UCSD-AML1 (cell line): ENCODE results near the gene INTS2.
"Not testable (repeated sequence)": the region's sequence is repeated elsewhere in the genome, so short reads cannot be mapped to it uniquely, and the experiment has no call there.

Experiments used
- DNase-seq: peaks from one replicate; lab custom pipeline; 2025; ENCODE audit not compliant: unreplicated experiment; lab: John Stamatoyannopoulos, UW

INTS2 gene, protein sequence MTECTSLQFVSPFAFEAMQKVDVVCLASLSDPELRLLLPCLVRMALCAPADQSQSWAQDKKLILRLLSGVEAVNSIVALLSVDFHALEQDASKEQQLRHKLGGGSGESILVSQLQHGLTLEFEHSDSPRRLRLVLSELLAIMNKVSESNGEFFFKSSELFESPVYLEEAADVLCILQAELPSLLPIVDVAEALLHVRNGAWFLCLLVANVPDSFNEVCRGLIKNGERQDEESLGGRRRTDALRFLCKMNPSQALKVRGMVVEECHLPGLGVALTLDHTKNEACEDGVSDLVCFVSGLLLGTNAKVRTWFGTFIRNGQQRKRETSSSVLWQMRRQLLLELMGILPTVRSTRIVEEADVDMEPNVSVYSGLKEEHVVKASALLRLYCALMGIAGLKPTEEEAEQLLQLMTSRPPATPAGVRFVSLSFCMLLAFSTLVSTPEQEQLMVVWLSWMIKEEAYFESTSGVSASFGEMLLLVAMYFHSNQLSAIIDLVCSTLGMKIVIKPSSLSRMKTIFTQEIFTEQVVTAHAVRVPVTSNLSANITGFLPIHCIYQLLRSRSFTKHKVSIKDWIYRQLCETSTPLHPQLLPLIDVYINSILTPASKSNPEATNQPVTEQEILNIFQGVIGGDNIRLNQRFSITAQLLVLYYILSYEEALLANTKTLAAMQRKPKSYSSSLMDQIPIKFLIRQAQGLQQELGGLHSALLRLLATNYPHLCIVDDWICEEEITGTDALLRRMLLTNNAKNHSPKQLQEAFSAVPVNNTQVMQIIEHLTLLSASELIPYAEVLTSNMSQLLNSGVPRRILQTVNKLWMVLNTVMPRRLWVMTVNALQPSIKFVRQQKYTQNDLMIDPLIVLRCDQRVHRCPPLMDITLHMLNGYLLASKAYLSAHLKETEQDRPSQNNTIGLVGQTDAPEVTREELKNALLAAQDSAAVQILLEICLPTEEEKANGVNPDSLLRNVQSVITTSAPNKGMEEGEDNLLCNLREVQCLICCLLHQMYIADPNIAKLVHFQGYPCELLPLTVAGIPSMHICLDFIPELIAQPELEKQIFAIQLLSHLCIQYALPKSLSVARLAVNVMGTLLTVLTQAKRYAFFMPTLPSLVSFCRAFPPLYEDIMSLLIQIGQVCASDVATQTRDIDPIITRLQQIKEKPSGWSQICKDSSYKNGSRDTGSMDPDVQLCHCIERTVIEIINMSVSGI

DNA sequence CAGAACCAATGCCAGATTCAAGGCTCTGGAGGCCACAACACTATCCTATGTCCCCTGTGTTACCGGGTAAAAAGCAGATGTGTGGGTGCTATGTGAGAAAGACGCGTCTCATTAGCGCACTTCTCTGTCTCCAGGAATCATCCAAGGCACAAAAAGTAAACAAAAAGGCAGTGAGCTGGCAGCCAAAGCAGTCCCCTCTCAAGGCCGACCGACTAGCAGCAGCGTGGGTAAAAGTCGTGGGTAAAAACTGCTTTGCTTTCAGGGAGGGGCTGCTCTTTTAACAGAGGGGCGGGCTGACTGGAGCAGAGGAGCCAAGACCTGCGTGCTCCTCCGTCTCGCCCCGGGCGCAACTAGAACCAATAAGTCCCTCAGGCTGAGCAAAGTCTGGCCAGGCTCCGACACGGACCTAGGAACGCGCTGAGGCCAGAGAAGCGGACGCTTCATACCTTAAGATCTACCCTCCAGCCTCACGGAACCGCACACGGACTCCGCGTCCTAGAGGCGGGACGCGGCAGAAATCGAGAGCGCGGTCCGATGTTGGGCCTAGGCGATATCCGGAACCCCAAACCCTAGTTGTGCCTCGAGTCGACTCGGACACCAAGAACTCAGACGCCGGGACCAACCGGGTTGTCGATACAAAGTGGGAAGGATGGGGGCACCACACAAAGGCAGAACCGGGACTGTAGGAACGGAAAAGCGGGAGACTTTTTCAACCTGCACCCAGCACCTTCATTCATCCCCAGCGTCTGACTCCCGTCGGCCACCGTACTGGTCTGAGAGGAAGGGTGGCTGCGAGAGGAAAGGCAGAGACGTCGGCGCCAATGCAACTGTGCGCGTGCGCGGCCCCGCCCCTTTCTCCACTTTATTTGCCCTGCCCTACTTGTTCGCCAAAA lies at the start of gene INTS2:
INTS2 (minus strand) TSS at position 775 of the 893 bp plus-strand sequence. CDS start 1,338 bp downstream, outside the sequence.
- peak; percentile 92 for DNase-seq

DNA sequence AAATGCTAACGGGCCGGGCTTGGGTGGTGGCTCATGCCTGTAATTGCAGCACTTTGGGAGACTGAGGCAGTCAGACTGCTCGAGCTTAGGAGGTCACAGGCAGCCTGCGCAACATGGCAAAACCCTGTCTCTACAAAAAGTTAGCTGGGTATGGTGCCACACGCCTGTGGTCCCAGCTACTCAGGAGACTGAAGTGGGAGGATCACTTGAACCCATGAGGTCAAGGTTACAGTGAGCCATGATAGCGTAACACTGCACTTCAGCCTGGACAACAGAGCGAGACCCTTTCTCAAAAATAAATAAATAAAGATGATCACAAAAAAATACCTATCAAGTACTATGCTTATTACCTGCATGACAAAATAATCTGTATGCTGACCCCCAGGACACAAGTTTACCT lies 46.3 kb upstream of the INTS2 start:
- DNase-seq = no peak

DNA sequence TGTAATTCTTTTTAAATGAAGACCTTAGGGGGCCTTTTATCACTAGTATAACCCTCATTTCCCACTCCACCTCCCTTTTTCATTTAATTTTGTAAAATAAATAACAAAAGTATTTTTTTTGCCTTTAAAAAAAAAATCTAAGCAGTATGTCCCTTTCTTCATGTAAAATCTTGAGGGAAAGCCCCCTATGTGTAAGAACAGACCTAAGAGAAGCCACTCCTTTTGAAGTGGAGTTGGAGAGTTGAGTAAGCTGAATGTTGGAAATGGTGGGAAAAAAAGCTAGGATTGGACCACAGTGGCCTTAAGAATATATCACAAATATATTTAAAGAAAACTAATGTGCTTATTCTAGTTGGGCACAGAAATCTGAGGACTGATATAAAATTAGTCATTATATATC lies 44.5 kb upstream of the INTS2 start:
- no peak for DNase-seq

DNA sequence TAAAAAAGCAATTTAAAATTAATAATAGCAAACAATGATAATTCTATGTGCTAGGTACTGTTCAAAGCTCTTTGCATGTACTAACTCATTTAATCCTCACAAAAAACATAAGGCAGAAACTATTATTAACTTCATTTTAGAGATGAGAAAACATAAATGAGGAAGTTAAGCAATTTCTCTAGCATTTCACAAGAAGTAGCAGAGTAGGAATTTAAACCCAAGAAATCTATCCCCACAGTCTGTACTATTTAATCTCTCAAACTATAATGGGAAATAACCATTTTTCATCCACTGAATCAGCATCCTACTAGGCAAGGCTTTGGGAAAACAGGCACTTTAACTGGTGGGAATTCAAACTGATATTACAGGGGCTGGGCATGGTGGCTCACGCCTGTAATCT lies 42.2 kb upstream of the INTS2 start:
- no peak for DNase-seq

DNA sequence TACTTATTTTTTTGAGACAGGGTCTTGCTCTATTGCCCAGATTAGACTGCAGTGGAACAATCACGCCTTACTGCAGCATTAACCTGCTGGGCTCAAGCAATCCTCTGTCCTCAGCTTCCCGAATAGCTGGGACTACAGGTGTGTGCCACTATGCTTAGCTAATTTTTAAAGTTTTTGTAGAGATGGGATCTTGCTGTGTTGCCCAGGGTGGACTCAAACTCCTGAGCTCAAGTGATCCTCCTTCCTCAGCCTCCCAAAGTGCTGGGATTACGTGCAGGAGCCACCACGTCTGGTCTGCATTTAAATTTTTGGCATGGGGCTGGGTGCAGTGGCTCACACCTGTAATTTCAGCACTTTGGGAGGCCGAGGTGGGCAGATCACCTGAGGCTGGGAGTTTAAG lies 41.0 kb upstream of the INTS2 start:
- DNase-seq = no peak

DNA sequence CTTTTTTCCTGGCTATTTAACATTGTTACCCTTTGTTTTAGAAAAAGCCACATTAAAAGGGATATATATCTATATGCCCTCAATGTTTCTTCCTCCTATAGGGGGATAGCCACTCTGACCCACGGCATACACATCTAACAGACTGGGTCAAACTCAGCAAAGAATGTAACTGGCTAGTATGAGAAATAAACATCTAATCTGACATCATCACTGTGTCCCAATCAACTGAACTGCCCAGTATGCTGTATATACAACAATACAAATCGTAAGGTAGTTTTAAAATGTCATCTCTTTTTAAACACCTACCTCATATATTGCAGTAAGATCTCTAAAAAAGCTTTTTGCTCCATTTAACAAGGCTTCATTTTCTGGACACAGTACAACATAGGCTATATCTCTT lies 39.9 kb upstream of the INTS2 start:
- no peak for DNase-seq

DNA sequence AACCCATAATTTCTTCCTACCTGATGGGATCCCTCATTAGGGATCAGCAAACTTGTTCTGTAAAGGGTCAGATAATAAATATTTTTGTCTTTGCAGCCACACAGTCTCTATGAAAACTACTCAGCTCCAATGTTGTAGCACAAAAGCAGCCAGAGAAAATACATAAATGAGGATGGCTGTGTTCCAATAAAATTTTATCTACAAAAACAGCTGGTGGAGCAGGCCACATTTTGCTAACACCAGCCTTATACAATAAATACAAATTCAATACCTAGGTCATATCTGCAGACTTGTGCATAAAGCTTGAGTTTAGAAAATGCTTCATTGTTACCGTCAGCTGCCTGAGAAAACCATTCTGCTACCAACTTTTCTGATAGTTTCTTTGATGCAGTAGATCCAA lies 38.4 kb upstream of the INTS2 start:
- no peak for DNase-seq

DNA sequence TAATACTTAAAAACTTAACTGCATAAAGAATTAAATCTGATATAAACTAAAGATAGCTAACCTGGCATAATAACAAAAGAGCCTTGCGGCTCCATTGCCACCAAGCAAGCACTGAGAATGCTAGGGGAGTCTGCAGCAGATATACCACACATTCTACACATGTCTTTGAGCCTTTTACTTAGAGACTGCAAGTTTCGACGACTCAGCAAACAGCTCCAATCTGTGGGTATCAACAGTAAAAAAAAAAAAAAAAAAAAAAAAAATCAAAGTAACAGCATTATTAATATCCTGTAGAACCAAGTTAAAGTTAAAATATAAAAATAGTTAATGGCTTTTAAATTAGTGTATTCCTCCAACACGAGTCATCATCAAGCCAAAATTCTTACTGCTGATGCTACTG lies 27.8 kb upstream of the INTS2 start:
- DNase-seq = no peak

DNA sequence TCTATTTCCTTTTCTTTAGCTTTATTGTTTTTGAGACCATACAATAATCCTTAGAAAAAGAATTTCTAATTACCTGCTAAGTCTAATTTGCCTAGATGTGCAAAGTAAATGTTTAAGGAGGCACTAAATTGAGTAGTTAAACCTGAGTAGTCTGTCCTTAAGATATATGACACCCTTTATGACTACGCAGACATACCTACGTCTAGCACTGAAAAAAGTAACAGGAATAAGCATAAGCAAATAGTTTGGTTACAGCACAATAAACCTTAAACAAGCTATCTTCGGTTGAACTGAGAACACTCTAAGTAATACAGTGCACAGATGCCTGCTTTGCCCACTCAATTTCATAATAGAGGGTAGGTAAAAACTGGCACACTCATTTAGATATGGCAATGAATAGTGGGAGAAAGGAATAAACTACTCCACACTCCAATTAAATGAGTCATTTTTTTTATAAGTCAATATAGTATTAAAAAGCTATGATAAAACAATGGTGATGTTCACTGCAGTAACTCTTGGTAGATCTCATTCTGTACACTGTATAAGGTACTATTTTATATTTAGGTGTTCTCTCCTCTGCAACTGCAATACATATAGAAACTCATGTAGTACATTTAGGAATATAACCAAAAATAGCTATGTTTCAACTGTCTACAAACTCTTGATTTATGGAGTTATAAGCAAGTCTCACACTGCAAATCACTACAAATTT lies 19.7 kb upstream of the INTS2 start:
- DNase-seq = no peak

DNA sequence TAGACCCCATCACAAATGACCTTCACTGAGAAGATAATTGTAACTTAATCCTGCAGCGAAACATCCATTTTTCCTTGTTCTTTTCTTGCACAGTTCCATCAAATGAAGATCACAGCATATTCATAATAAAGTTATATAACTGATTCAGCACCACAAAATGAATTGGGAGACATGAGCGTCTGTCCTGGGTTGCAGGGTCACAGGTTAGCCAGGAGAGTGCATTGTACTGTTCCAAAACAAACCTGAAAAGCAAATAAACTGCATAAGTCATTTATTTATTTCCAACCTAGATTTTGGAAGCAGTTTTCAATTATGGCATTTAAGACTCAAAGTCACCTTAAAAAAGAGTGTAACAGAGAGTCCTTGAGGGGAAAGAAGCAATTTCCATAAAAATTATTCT lies 18.6 kb upstream of the INTS2 start:
- DNase-seq = no peak

DNA sequence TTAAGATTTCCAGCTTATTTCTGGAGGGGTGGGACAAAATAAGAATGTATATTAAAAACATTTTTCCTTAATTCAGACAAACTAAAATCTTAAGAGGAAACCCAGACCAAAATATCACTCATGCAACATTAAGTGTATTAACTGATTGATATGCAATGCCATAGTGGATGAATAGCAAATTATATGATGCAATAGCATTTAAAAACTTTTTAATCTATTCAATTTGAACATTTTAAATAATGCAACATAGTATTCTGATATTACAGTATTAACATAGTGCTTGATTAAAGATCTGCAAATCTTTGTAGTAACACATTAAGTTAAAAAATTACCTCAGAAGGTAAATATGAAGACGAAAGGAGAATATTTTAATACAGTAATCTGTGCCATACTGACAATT lies 15.3 kb upstream of the INTS2 start:
- DNase-seq = no peak

DNA sequence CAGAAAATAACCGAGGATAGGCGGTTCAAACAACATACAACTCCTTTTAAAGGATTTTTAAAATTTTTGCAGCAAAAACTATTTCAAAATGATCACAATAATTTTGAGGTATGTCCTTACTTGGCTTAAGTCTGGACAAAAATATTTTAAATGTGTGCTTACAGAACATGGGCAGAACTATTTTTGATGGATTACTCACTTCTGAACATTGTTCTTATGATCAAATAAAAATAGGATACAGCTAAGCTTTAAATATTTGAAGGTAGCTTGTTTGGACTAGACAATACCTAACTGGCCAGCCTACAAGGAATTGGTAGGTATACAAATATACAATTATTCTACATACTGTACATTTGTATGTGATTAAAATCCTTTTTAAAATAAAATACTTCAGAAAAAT lies 14.3 kb upstream of the INTS2 start:
- no peak for DNase-seq

DNA sequence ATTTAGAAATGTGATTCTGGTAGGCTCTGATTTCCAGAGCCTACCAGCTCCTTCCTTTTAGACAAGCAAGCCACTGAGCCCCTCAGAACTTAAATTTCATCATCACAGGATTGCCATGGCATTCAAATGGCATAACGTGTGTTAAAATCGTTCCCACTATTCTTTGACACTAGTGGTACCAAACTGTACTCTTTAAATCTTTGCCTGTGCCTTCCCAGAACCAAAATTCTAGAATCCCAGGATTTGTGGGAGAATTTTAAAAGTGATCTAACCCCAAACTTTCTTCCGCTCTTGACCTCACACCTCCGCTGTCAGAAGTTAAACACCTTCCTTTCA lies 287 bp upstream of the INTS2 start:
- DNase-seq = no peak

DNA sequence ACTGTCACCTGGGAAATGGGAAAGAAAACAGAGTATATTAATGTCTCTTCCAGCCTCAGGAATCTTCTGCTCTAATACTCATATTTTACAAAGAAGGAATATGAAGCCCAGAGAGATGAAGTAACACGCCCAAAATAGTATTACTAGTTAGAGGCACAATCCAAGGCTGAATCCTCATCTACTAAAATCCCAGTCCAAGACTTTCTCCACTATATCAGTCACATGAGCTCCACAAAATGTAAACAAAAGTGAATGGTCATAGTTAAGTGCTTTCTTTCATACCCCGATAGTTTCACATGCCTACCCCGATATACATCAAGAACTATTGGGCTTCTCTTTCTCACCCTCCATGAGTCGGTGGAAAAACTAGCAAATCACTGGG lies 965 bp downstream of the INTS2 start:
- no peak for DNase-seq

DNA sequence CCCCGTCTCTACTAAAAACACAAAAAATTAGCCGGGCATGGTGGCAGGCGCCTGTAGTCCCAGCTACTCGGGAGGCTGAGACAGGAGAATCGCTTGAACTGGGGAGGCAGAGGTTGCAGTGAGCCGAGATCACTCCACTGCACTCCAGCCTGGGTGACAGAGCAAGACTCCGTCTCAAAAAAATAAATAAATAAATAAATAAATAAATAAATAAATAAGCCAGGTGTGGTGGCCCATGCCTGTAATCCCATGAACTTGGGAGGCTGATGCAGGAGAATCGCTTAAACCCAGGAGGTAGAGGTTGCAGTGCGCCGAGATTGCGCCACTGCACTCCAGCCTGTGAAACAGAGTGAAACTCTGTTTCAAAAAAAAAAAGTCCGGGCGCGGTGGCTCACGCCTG lies 12.6 kb downstream of the INTS2 start:
- DNase-seq = not testable (repeated sequence)

DNA sequence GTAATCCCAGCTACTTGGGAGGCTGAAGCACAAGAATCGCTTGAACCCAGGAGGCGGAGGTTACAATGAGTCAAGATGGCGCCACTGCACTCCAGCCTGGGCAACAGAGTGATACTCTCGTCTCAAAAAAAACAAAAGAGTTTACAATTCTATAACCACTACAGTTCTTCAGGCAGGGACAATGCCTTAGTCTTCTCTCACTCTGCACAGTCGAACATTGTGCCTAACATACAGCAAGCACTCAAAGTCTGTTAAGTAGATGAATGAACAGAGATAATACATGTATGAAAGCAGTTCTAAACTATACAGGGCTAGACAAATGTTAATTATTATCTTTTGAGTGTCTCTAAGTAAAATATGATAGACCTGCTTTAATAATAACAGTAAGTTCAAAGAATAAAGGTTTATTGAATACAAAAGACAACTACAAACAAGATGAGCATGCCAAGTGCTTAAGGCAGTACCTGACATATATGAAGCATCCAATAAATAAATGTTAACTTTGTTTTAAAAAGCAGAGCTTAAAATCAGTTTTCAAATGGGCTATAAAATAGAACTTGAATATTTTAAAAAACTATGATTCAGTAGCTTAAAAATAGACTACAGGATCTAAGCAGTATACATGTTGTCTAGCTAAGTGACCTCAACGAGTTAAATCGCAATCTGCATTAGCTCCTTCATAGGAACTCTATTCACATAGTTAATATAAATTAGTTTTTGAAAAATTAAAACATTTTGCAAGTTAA lies 19.3 kb downstream of the INTS2 start:
- no peak for DNase-seq

DNA sequence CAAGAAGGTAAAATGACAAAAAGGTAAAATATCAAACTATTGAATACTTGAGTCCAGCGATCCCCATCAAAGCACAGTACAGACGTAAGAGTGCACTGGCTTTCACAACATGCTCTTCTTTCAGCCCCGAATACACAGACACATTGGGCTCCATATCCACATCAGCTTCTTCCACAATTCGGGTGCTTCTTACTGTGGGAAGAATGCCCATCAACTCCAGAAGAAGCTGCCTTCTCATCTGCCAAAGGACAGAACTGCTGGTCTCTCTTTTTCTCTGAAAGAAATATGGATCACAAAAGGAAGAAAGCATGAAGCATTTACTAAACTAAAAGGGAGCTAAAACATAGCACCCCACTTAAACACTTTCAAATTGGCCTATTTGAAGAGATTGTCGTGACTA lies 20.4 kb downstream of the INTS2 start:
- DNase-seq = no peak

DNA sequence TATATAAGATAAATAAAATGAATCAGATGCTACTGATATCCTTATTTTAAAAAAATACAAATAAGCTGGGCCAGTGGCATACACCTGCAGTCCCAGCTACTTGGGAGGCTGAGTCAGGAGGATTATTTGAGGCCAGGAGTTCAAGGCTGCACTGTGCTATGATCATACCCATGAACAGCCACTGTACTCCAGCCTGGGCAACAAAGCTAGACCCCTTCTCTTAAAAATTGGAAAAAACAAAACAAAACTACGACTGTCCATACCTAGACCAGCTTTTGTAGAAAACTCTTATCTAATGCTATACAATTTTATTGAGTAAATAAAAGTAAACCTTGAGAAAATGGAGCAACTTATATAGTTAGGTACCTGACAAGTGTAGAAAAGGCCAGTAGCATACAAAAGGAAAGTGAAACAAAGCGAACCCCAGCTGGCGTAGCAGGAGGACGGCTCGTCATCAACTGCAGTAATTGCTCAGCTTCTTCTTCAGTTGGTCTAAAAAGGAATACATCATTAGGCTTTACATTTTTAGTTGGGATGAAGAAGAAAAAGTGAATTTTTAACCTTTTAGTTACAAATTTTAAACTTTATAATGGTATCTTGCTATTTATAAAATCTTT lies 23.6 kb downstream of the INTS2 start:
- DNase-seq = no peak

DNA sequence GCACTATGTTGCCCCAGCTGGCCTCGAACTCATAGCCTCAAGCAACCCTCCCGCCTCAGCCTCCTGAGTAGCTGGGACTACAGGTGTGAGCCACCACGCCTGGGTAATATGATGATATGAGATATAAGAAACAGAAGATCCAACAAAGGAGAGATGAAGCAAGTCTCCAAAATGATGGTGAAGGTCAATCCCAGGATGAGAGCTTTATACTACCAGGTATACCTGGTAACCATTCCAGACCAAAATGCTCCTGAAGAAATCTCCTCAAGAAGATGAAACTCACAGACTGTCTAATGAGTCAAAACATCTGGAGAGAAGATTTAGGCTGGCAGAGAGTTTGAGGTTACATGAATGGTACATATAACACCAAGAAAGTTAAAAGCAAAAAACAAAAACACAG lies 24.5 kb downstream of the INTS2 start:
- DNase-seq = no peak
